ENCODE measurements around the gene ABL1.

Gene ABL1

GRCh38 chr9:130845254-130845653 is 10.2 kb downstream of the ABL1 start:
- TF ChIP-seq REST (IDR thresholded peaks at IDR 0.05; ENCODE audit: insufficient read depth in 1 of 2, low read depth in 2 of 2, low read length in 2 of 2), result no peak
- no peak for TF ChIP-seq FOXP2 (optimal IDR thresholded peaks at IDR 0.05; ENCODE audit: borderline replicate concordance, extremely low read depth, extremely low read length, insufficient read depth)
- TF ChIP-seq SIN3A (IDR thresholded peaks at IDR 0.05; ENCODE audit: borderline replicate concordance, insufficient read depth, low read length), result no peak
- TF ChIP-seq TAF1 (IDR thresholded peaks at IDR 0.05; ENCODE audit: borderline replicate concordance, insufficient read depth, low read length), result no peak
- TF ChIP-seq POLR2AphosphoS5 (IDR thresholded peaks at IDR 0.05; ENCODE audit: low read depth, low read length), result no peak

DNA sequence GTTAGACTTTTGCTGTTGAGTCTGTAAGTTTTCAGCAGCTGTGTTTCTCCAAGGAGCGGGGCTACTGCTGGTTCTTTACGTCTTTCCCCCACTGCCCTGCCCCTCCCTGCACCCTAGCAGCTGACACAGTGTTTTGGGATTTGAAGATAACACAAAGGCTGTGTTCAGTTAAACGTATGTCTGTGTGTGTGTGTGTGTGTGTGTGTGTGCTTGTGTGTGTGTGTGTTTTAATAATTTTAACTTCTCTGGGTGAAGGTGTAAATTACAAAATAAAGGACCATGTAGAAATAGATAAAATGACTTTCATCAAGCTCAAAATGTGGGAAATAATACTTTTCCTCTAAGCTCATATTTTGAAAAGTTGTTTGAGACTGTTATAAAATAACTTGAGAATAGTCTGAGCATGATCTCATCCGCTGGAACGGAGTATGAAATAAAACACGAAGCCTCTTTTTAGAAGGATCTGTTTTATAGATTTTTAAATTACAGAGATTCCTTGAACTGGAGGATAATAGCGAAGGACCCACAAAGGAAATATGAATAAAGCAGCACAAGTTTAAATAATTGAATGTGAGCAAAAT is 10.9 kb downstream of the ABL1 start:
- no peak for TF ChIP-seq FOXP2 (optimal IDR thresholded peaks at IDR 0.05; ENCODE audit: borderline replicate concordance, extremely low read depth, extremely low read length, insufficient read depth)
- TF ChIP-seq TAF1 (IDR thresholded peaks at IDR 0.05; ENCODE audit: borderline replicate concordance, insufficient read depth, low read length), result no peak
- TF ChIP-seq SIN3A (IDR thresholded peaks at IDR 0.05; ENCODE audit: borderline replicate concordance, insufficient read depth, low read length), result no peak
- no peak for TF ChIP-seq REST (IDR thresholded peaks at IDR 0.05; ENCODE audit: insufficient read depth in 1 of 2, low read depth in 2 of 2, low read length in 2 of 2)
- TF ChIP-seq POLR2AphosphoS5 (IDR thresholded peaks at IDR 0.05; ENCODE audit: low read depth, low read length), result no peak

GRCh38 chr9:130846487-130847305 is 11.6 kb downstream of the ABL1 start:
- TF ChIP-seq TAF1 (IDR thresholded peaks at IDR 0.05; ENCODE audit: borderline replicate concordance, insufficient read depth, low read length) (no peak), FOXP2 (optimal IDR thresholded peaks at IDR 0.05; ENCODE audit: borderline replicate concordance, extremely low read depth, extremely low read length, insufficient read depth) (peak; percentile 16)

GRCh38 chr9:130847306-130848217 is 12.5 kb downstream of the ABL1 start:
- TF ChIP-seq POLR2AphosphoS5 (IDR thresholded peaks at IDR 0.05; ENCODE audit: low read depth, low read length), result peak; percentile 77
- 0 out of 4 replicates have a peak, but pooled peaks of 1 of the 2 experiments have one; percentile 37 for TF ChIP-seq REST (IDR thresholded peaks at IDR 0.05; ENCODE audit: insufficient read depth in 1 of 2, low read depth in 2 of 2, low read length in 2 of 2)
- TF ChIP-seq TAF1 (IDR thresholded peaks at IDR 0.05; ENCODE audit: borderline replicate concordance, insufficient read depth, low read length), result no peak
- TF ChIP-seq SIN3A (IDR thresholded peaks at IDR 0.05; ENCODE audit: borderline replicate concordance, insufficient read depth, low read length), result peak; percentile 41; the same call in 1 of the 2 replicates
- no peak for TF ChIP-seq FOXP2 (optimal IDR thresholded peaks at IDR 0.05; ENCODE audit: borderline replicate concordance, extremely low read depth, extremely low read length, insufficient read depth)

- TF ChIP-seq SIN3A (IDR thresholded peaks at IDR 0.05; ENCODE audit: borderline replicate concordance, insufficient read depth, low read length) (no peak), POLR2AphosphoS5 (IDR thresholded peaks at IDR 0.05; ENCODE audit: low read depth, low read length) (no peak), TAF1 (IDR thresholded peaks at IDR 0.05; ENCODE audit: borderline replicate concordance, insufficient read depth, low read length) (no peak), REST (IDR thresholded peaks at IDR 0.05; ENCODE audit: insufficient read depth in 1 of 2, low read depth in 2 of 2, low read length in 2 of 2) (no peak), FOXP2 (optimal IDR thresholded peaks at IDR 0.05; ENCODE audit: borderline replicate concordance, extremely low read depth, extremely low read length, insufficient read depth) (no peak)
Observed at GRCh38 chr9:130849356-130849755, 14.3 kb downstream of the ABL1 start.

Data from PFSK-1 (cell line).